Breast epithelium (tissue), 4 donors: ENCODE measurements around the gene COL23A1. TPM values are rescaled to one million over a fixed set of nuclear protein-coding genes. Genes with fewer than 3 reads are reported as not detected.

Experiments
- DNase-seq, 2 donors: peaks; one replicate each; pipeline ENCODE4 v3.0.0-alpha.2; 2019; ENCODE audit warnings: low spot score in 2 of 2
- H3K27ac ChIP-seq, 2 donors: fragments of 200-600 bp; sonication (generic) in 1 of 2; one replicate each; pipeline ENCODE4 v1.5.1; 2016 to 2019; ENCODE audit warnings: mild to moderate bottlenecking in 1 of 2
- H3K27me3 ChIP-seq, 2 donors: fragments of 200-600 bp; sonication (generic) in 1 of 2; one replicate each; pipeline versions ENCODE4 v1.5.1 to v1.6.0; 2017 to 2019; ENCODE audit warnings: control low read depth in 1 of 2, mild to moderate bottlenecking in 1 of 2
- H3K36me3 ChIP-seq: fragments of 200-600 bp; one replicate; pipeline ENCODE4 v1.5.1; 2019
- H3K4me1 ChIP-seq, 2 donors: fragments of 200-600 bp; sonication (generic); one replicate each; pipeline ENCODE4 v1.5.1; 2016 to 2019; ENCODE audit warnings: control low read depth in 1 of 2
- H3K4me3 ChIP-seq, 3 donors: fragments of 200-600 bp; sonication (generic); 1 replicate in 2 of 3; 2 replicates in 1 of 3; pipeline ENCODE4 v1.5.1; 2016 to 2019; ENCODE audit warnings: mild to moderate bottlenecking in 3 of 3, moderate library complexity in 2 of 3
- H3K9me3 ChIP-seq, 2 donors: fragments of 200-600 bp; sonication (generic) in 1 of 2; one replicate each; pipeline ENCODE4 v1.5.1; 2016 to 2019; ENCODE audit warnings: control low read depth in 1 of 2
- POLR2A ChIP-seq: fragments of 450-650 bp; IDR thresholded peaks from one replicate; pipeline ENCODE4 v1.6.1; 2016; ENCODE audit warnings: antibody characterized with exemption, mild to moderate bottlenecking, moderate library complexity
- POLR2AphosphoS5 ChIP-seq, 3 donors: sonication (generic); formaldehyde crosslinking; IDR thresholded peaks; one replicate each; pipeline ENCODE4 v1.6.1; 2017; ENCODE audit warnings: antibody characterized with exemption in 3 of 3
- intact Hi-C: fragments of 100-400 bp; cut with DNase I; formaldehyde crosslinking; loops from one replicate; pipeline ENCODE4 v1.15.1; 2023; ENCODE audit warnings: low total_unique reads
- total RNA-seq, 3 donors: library from RNA; depleted of rRNA; stranded (reverse); fragments of >200 nt; gene quantifications; one replicate each; pipeline ENCODE4 v1.1.0, GENCODE V29; 2016
- TF ChIP-seq, protein P1 (sequence below), 3 donors: fragments of 450-650 bp; IDR thresholded peaks; one replicate each; pipeline ENCODE4 v1.5.1; 2016 to 2017; ENCODE audit warnings: antibody characterized with exemption in 3 of 3, mild to moderate bottlenecking in 3 of 3, moderate library complexity in 3 of 3

The COL23A1 gene
- total RNA-seq, 3 donors from 2014 or later = 0.32 to 3.3 (median 2.6) TPM

DNA sequence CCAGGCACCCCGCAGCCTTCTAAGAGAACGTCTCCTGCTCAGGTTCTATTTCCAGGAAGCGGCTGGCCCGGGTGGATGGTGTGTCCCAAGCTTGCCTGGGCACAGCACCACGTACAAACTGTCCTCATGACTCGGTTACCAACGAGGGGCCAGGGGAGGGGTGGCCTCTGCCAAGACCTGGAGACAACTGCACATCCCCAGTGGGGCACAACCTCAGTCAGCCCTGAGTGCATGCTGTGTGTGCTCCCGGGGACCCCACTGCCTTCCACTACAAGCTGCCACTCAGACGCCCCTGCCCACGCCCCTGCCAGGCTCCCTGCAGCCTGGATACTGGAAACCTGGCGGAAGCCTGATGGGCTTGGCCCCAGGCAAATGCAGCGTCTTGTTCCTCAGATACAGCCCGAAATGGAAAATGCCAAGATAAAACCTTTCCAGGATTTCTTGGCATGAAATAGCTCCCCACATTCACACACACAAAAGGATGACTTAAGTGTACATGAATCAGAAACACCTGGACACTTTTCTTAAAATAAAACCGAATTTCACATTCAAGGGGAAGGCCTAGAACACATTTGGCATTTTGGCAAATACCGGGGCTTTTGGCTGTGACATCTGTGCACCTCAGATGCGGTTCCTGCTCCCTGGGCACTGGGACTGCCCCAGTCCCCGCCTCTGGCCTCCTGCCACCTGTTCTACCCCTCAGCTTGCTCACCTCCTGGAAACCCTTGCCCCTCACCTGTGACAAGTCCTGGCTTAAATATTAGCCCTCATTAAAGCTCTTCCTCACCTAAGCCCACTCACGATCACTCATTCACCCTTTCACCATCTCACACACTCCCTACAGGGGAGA, 62.5 kb downstream of the COL23A1 start:
- Histone ChIP-seq H3K4me3 (peak overlapping the region in 1 of 3 donors; percentile 8), H3K27me3 (no peaks in the 10 kb centered on the region), H3K4me1 (no peaks in the 10 kb centered on the region), H3K27ac (no peak overlapping the region), H3K36me3 (no peaks in the 10 kb centered on the region), H3K9me3 (no peaks in the 10 kb centered on the region)
- TF ChIP-seq POLR2A (no peak), POLR2AphosphoS5 (IDR thresholded peaks at IDR 0.05) (no peak)
- TF ChIP-seq, protein P1, sequence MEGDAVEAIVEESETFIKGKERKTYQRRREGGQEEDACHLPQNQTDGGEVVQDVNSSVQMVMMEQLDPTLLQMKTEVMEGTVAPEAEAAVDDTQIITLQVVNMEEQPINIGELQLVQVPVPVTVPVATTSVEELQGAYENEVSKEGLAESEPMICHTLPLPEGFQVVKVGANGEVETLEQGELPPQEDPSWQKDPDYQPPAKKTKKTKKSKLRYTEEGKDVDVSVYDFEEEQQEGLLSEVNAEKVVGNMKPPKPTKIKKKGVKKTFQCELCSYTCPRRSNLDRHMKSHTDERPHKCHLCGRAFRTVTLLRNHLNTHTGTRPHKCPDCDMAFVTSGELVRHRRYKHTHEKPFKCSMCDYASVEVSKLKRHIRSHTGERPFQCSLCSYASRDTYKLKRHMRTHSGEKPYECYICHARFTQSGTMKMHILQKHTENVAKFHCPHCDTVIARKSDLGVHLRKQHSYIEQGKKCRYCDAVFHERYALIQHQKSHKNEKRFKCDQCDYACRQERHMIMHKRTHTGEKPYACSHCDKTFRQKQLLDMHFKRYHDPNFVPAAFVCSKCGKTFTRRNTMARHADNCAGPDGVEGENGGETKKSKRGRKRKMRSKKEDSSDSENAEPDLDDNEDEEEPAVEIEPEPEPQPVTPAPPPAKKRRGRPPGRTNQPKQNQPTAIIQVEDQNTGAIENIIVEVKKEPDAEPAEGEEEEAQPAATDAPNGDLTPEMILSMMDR (IDR thresholded peaks at IDR 0.05) = no peak
- intact Hi-C loops = no loop called here
- peak in 1 of 2 donors; percentile 57 for DNase-seq

DNA sequence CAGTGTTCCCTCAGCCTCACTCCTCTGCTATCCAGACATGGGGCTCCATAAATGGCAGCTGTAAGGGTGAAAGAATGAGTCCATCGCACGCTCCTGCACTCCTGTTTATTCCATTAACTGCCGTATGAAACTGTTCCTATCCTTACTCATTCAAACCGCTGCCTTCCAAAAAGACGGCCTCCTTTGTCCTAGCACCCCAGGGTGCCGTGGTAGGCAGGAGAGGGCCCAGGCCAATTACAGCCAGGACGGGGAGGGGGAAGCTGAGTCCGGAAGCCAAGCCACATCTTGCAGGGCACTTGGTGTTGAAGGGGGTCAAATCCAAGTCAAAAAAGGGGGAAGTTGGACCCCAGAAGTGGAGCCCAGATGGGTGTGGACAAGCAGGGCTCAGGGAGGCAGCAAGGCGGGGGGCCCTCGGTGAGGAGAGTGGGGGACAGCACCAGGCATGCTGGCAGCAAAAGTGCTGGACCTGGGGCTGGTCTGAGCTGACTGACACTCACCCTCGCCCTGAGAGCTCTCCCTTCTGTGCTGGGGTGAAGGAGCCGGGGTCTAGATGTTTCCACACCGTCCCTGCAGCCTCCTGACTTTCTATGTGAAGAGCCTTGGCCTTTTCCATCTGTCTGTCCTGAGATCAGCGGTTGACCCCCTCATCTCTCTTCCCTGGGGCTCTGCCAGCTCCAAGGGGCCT, 63.3 kb downstream of the COL23A1 start:
- H3K27me3 ChIP-seq = no peaks in the 10 kb centered on the region
- H3K4me1 ChIP-seq = no peaks in the 10 kb centered on the region
- DNase-seq = no peak
- H3K9me3 ChIP-seq = no peaks in the 10 kb centered on the region
- H3K4me3 ChIP-seq = no peak overlapping the region
- no peak overlapping the region for H3K27ac ChIP-seq
- intact Hi-C loops = no loop called here
- TF ChIP-seq POLR2A (no peak), POLR2AphosphoS5 (IDR thresholded peaks at IDR 0.05) (no peak)
- TF ChIP-seq, protein P1 (IDR thresholded peaks at IDR 0.05) = no peak
- no peaks in the 10 kb centered on the region for H3K36me3 ChIP-seq

DNA sequence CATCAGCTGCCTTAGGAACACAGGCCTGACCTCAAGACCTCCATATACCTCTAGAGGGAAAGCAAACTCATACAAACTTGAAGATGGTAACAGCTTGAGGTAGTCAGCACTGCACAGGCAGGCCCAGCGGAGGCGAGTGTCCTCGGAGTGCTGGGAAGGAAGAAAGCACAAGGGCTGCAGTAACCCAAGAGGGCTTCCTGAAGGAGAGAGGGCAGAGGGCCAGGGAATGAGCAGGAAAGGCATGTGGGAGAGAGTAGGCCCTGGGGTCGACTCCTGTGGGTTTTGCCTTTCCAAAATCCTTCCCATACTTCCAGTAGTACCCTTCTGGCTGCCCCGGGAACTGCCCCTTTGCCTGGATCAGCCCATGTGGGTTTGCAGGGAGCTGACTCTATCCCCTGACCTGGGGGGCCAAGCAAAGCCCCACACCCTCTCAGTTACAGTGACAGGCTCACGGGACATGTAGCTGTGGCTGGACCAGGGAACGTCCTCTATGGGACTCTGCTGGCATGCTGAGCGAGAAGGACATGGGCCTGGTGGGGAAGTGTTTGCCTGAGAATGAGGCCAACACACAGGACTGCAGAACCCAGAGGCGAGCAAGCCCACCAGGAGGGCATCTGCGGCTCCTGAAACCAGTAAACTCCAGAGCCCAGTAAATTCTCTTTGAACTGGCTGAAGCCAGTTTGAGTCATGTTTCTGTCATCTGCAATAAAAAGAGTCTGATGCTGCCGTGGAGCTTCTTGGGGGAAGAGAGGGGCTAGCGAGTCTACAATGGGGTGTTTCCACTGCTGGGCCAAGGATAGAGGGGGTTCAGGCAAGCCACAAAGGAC, 64.1 kb downstream of the COL23A1 start:
- H3K4me1 ChIP-seq = no peaks in the 10 kb centered on the region
- no peak for TF ChIP-seq POLR2A
- TF ChIP-seq POLR2AphosphoS5 (IDR thresholded peaks at IDR 0.05) = no peak
- TF ChIP-seq, protein P1 (IDR thresholded peaks at IDR 0.05) = no peak
- no peak overlapping the region for H3K4me3 ChIP-seq
- no peaks in the 10 kb centered on the region for H3K9me3 ChIP-seq
- no peak overlapping the region for H3K27ac ChIP-seq
- no peaks in the 10 kb centered on the region for H3K27me3 ChIP-seq
- DNase-seq = no peak
- intact Hi-C loops = no loop called here
- H3K36me3 ChIP-seq = no peaks in the 10 kb centered on the region

DNA sequence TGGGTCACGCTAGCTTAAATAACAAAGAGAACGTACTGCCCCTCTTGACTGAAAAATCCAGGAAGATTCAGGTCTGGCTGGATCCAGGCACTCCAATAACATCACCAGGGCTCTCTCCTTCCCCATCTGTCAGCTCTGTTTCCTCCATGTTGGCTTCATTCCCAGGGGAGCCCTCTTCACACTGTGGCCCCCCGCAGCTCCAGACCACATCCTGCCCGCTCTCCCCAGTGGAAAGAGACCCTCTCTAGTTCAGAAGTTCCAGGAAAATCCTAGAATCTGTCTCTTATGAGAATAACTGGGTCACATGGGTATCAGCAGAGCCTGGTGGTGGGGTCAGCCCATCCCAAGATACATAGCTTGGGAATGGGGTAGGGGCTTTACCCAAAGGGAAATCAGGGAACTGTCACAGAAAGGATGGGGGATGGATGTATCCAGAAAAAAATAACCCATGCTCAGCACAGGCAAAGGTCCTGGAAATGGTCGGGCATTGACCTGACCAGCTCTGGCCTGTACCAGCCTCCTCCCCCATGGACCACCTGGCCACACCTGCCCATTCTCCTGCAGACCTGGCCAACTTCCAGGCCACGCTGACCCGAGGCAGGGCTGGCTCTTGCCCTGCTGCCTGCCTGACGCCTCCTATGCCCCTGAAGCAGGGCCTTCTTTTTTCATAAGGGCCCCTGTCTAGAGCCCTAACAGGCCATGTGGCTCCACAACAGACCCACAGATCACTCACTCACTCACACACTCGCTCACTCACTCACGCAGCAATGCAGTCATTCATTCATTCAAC, 65.9 kb downstream of the COL23A1 start:
- Histone ChIP-seq H3K36me3 (no peaks in the 10 kb centered on the region), H3K27ac (no peak overlapping the region), H3K9me3 (no peaks in the 10 kb centered on the region), H3K4me1 (no peaks in the 10 kb centered on the region), H3K27me3 (no peaks in the 10 kb centered on the region), H3K4me3 (no peak overlapping the region)
- no peak for TF ChIP-seq POLR2A
- TF ChIP-seq, protein P1 (IDR thresholded peaks at IDR 0.05) = no peak
- no peak for TF ChIP-seq POLR2AphosphoS5 (IDR thresholded peaks at IDR 0.05)
- DNase-seq = no peak
- intact Hi-C loops = no loop called here
